Measurements from ENCODE around the gene DDR2.
"Not testable (repeated sequence)": the region's sequence is repeated elsewhere in the genome, so short reads cannot be mapped to it uniquely, and the experiment has no call there.

Gene DDR2

GRCh38 chr1:162599451-162599850 lies 32.8 kb upstream of the DDR2 start:
- H2BK120ac ChIP-seq (ENCODE audit: low read depth, low read length) = no peak overlapping the region
- no peaks in the 10 kb centered on the region for H3K4me1 ChIP-seq (ENCODE audit: control insufficient read depth, insufficient read depth, low read depth, low read length)
- no peak overlapping the region for H3K23ac ChIP-seq (ENCODE audit: low read length in 2 of 2)
- H3K9ac ChIP-seq (ENCODE audit: low read length) = no peak overlapping the region
- H3K36me3 ChIP-seq (ENCODE audit: control insufficient read depth in 1 of 2, insufficient read depth in 2 of 2, low read depth in 1 of 2, low read length in 2 of 2) = peaks cover 7 to 86% of the 10 kb centered on the region in 2 experiments
- no peak overlapping the region for H3K14ac ChIP-seq (ENCODE audit: low read length in 2 of 2)
- H4K8ac ChIP-seq (ENCODE audit: low read length) = no peak overlapping the region
- H2AFZ ChIP-seq (ENCODE audit: low read depth, low read length) = no peak overlapping the region
- no peak overlapping the region for H2AK5ac ChIP-seq (ENCODE audit: low read length, severe bottlenecking)
- H3K18ac ChIP-seq (ENCODE audit: low read depth in 1 of 2, low read length in 2 of 2) = no peak overlapping the region
- no peak overlapping the region for H2BK5ac ChIP-seq (ENCODE audit: low read depth, low read length, poor library complexity, severe bottlenecking)
- WGBS = 100% methylated on average over 1 of the region's 1 CpG
- H3K4me3 ChIP-seq (ENCODE audit: insufficient read depth in 1 of 2, low read depth in 1 of 2, low read length in 2 of 2) = no peak overlapping the region
- H4K91ac ChIP-seq (ENCODE audit: low read length) = no peak overlapping the region
- H3K27ac ChIP-seq (ENCODE audit: low read length, poor library complexity, severe bottlenecking) = no peak overlapping the region
- no peak overlapping the region for H2BK12ac ChIP-seq (ENCODE audit: low read length in 2 of 2)
- no peak overlapping the region for H2BK15ac ChIP-seq (ENCODE audit: low read depth, poor library complexity, severe bottlenecking)
- no peaks in the 10 kb centered on the region for H3K27me3 ChIP-seq (ENCODE audit: control insufficient read depth in 1 of 2, insufficient read depth in 1 of 2, low read length in 2 of 2)
- DNase-seq = no peak
- H3K4ac ChIP-seq (ENCODE audit: low read depth in 1 of 2, low read length in 2 of 2) = no peak overlapping the region
- peaks cover 3% of the 10 kb centered on the region for H3K79me1 ChIP-seq (replicated peaks; ENCODE audit: low read length, poor library complexity, severe bottlenecking)
- H3K4me2 ChIP-seq (ENCODE audit: low read length, poor library complexity, severe bottlenecking) = no peak overlapping the region
- H3K9me3 ChIP-seq (ENCODE audit: control insufficient read depth, low read length) = no peaks in the 10 kb centered on the region

- H3K4me1 ChIP-seq (ENCODE audit: control insufficient read depth, insufficient read depth, low read depth, low read length); H2BK120ac ChIP-seq (ENCODE audit: low read depth, low read length); H3K4me3 ChIP-seq (ENCODE audit: insufficient read depth in 1 of 2, low read depth in 1 of 2, low read length in 2 of 2); H2AFZ ChIP-seq (ENCODE audit: low read depth, low read length); H3K79me1 ChIP-seq (replicated peaks; ENCODE audit: low read length, poor library complexity, severe bottlenecking); H4K8ac ChIP-seq (ENCODE audit: low read length); H2BK5ac ChIP-seq (ENCODE audit: low read depth, low read length, poor library complexity, severe bottlenecking); H3K18ac ChIP-seq (ENCODE audit: low read depth in 1 of 2, low read length in 2 of 2); H3K4me2 ChIP-seq (ENCODE audit: low read length, poor library complexity, severe bottlenecking); H3K4ac ChIP-seq (ENCODE audit: low read depth in 1 of 2, low read length in 2 of 2); H2BK15ac ChIP-seq (ENCODE audit: low read depth, poor library complexity, severe bottlenecking); H4K91ac ChIP-seq (ENCODE audit: low read length); H2AK5ac ChIP-seq (ENCODE audit: low read length, severe bottlenecking); H3K27me3 ChIP-seq (ENCODE audit: control insufficient read depth in 1 of 2, insufficient read depth in 1 of 2, low read length in 2 of 2); H3K9me3 ChIP-seq (ENCODE audit: control insufficient read depth, low read length); H3K27ac ChIP-seq (ENCODE audit: low read length, poor library complexity, severe bottlenecking); DNase-seq; H3K9ac ChIP-seq (ENCODE audit: low read length); H3K23ac ChIP-seq (ENCODE audit: low read length in 2 of 2); H3K14ac ChIP-seq (ENCODE audit: low read length in 2 of 2); H2BK12ac ChIP-seq (ENCODE audit: low read length in 2 of 2): not testable (repeated sequence)
- peaks cover 3 to 67% of the 10 kb centered on the region in 2 experiments for H3K36me3 ChIP-seq (ENCODE audit: control insufficient read depth in 1 of 2, insufficient read depth in 2 of 2, low read depth in 1 of 2, low read length in 2 of 2)
- WGBS = 97% methylated on average over 1 of the region's 2 CpGs
Measured at GRCh38 chr1:162603117-162603516, 29.1 kb upstream of the DDR2 start.

GRCh38 chr1:162605225-162605927 lies 26.9 kb upstream of the DDR2 start:
- Histone ChIP-seq H2BK5ac (ENCODE audit: low read depth, low read length, poor library complexity, severe bottlenecking) (no peak overlapping the region), H3K27ac (ENCODE audit: low read length, poor library complexity, severe bottlenecking) (no peak overlapping the region), H2BK15ac (ENCODE audit: low read depth, poor library complexity, severe bottlenecking) (no peak overlapping the region), H3K18ac (ENCODE audit: low read depth in 1 of 2, low read length in 2 of 2) (no peak overlapping the region), H2BK120ac (ENCODE audit: low read depth, low read length) (no peak overlapping the region), H3K9ac (ENCODE audit: low read length) (peak overlapping the region; percentile 67), H3K27me3 (ENCODE audit: control insufficient read depth in 1 of 2, insufficient read depth in 1 of 2, low read length in 2 of 2) (no peaks in the 10 kb centered on the region), H4K8ac (ENCODE audit: low read length) (no peak overlapping the region), H2AFZ (ENCODE audit: low read depth, low read length) (no peak overlapping the region), H3K23ac (ENCODE audit: low read length in 2 of 2) (no peak overlapping the region), H3K4me1 (ENCODE audit: control insufficient read depth, insufficient read depth, low read depth, low read length) (no peaks in the 10 kb centered on the region), H3K36me3 (ENCODE audit: control insufficient read depth in 1 of 2, insufficient read depth in 2 of 2, low read depth in 1 of 2, low read length in 2 of 2) (peaks cover 3 to 53% of the 10 kb centered on the region in 2 experiments), H3K79me1 (replicated peaks; ENCODE audit: low read length, poor library complexity, severe bottlenecking) (no peaks in the 10 kb centered on the region), H3K14ac (ENCODE audit: low read length in 2 of 2) (no peak overlapping the region), H2BK12ac (ENCODE audit: low read length in 2 of 2) (no peak overlapping the region), H2AK5ac (ENCODE audit: low read length, severe bottlenecking) (no peak overlapping the region), H4K91ac (ENCODE audit: low read length) (no peak overlapping the region), H3K4me2 (ENCODE audit: low read length, poor library complexity, severe bottlenecking) (no peak overlapping the region), H3K9me3 (ENCODE audit: control insufficient read depth, low read length) (no peaks in the 10 kb centered on the region), H3K4ac (ENCODE audit: low read depth in 1 of 2, low read length in 2 of 2) (no peak overlapping the region), H3K4me3 (ENCODE audit: insufficient read depth in 1 of 2, low read depth in 1 of 2, low read length in 2 of 2) (no peak overlapping the region)
- peak; percentile 96 for DNase-seq
- WGBS = 57% methylated on average over 3 of the region's 3 CpGs

- Histone ChIP-seq H4K91ac (ENCODE audit: low read length) (no peak overlapping the region), H2BK120ac (ENCODE audit: low read depth, low read length) (no peak overlapping the region), H3K27ac (ENCODE audit: low read length, poor library complexity, severe bottlenecking) (no peak overlapping the region), H3K23ac (ENCODE audit: low read length in 2 of 2) (no peak overlapping the region), H2BK15ac (ENCODE audit: low read depth, poor library complexity, severe bottlenecking) (no peak overlapping the region), H3K4ac (ENCODE audit: low read depth in 1 of 2, low read length in 2 of 2) (no peak overlapping the region), H3K18ac (ENCODE audit: low read depth in 1 of 2, low read length in 2 of 2) (no peak overlapping the region), H4K8ac (ENCODE audit: low read length) (no peak overlapping the region), H3K79me1 (replicated peaks; ENCODE audit: low read length, poor library complexity, severe bottlenecking) (no peaks in the 10 kb centered on the region), H3K9me3 (ENCODE audit: control insufficient read depth, low read length) (no peaks in the 10 kb centered on the region), H3K4me2 (ENCODE audit: low read length, poor library complexity, severe bottlenecking) (no peak overlapping the region), H3K4me3 (ENCODE audit: insufficient read depth in 1 of 2, low read depth in 1 of 2, low read length in 2 of 2) (no peak overlapping the region), H2BK5ac (ENCODE audit: low read depth, low read length, poor library complexity, severe bottlenecking) (no peak overlapping the region), H3K9ac (ENCODE audit: low read length) (no peak overlapping the region), H3K27me3 (ENCODE audit: control insufficient read depth in 1 of 2, insufficient read depth in 1 of 2, low read length in 2 of 2) (no peaks in the 10 kb centered on the region), H3K36me3 (ENCODE audit: control insufficient read depth in 1 of 2, insufficient read depth in 2 of 2, low read depth in 1 of 2, low read length in 2 of 2) (peaks cover 0 to 20% of the 10 kb centered on the region in 2 experiments), H3K14ac (ENCODE audit: low read length in 2 of 2) (no peak overlapping the region), H3K4me1 (ENCODE audit: control insufficient read depth, insufficient read depth, low read depth, low read length) (no peaks in the 10 kb centered on the region), H2AFZ (ENCODE audit: low read depth, low read length) (no peak overlapping the region), H2AK5ac (ENCODE audit: low read length, severe bottlenecking) (no peak overlapping the region), H2BK12ac (ENCODE audit: low read length in 2 of 2) (no peak overlapping the region)
- no peak for DNase-seq
- 100% methylated on average over 2 of the region's 2 CpGs for WGBS
Measured at GRCh38 chr1:162609306-162609705, 23.0 kb upstream of the DDR2 start.
